GM13977 (cell line): ENCODE data around the gene IMPACT.

Experiments
- DNase-seq: peaks from one replicate; pipeline ENCODE4 v3.0.0; 2012; ENCODE audit warnings: low spot score
- CTCF ChIP-seq: IDR thresholded peaks from 2 replicates; pipeline ENCODE4 v1.5.1; 2012; ENCODE audit warnings: mild to moderate bottlenecking, control low read depth; ENCODE audit not compliant: insufficient read depth; ENCODE audit errors: extremely low read depth, missing control alignments
- in situ Hi-C: fragments of 300-500 bp; cut with MboI; formaldehyde crosslinking; loops from one replicate; pipeline ENCODE4 v1.12.0; 2022; ENCODE audit warnings: low sequenced_read_pairs, low pct_unique_long_range_greater_than_20kb, mixed read lengths, inconsistent platforms; ENCODE audit not compliant: unreplicated experiment

Gene IMPACT

GRCh38 chr18:24417480-24417879, 9.0 kb upstream of the IMPACT start:
- no peak for DNase-seq
- in situ Hi-C loops: no loop called here
- no peak for TF ChIP-seq CTCF

- DNase-seq: no peak
- no peak for TF ChIP-seq CTCF
- in situ Hi-C loops: no loop called here
Measured at GRCh38 chr18:24420551-24420950, 5.9 kb upstream of the IMPACT start.

GRCh38 chr18:24421831-24422230, 4.6 kb upstream of the IMPACT start:
- in situ Hi-C loops: no loop called here
- TF ChIP-seq CTCF: no peak
- no peak for DNase-seq

GRCh38 chr18:24426073-24426397, 435 bp upstream of the IMPACT start:
- TF ChIP-seq CTCF: no peak
- no peak for DNase-seq
- in situ Hi-C loops: no loop called here

GRCh38 chr18:24427484-24427883, 1.0 kb downstream of the IMPACT start:
- in situ Hi-C loops: no loop called here
- DNase-seq: no peak
- no peak for TF ChIP-seq CTCF

GRCh38 chr18:24428709-24429108, 2.2 kb downstream of the IMPACT start:
- TF ChIP-seq CTCF: no peak
- in situ Hi-C loops: no loop called here
- DNase-seq: no peak

- in situ Hi-C loops: no loop called here
- TF ChIP-seq CTCF: no peak
- no peak for DNase-seq
Measured at GRCh38 chr18:24429188-24429587, 2.7 kb downstream of the IMPACT start.
